Measurements from ENCODE around the gene BTNL3. TPM values are rescaled to one million over a fixed set of nuclear protein-coding genes. Genes with fewer than 3 reads are reported as not detected.

The BTNL3 gene
- total and polyA plus RNA-seq, 2 experiments from 2014 or later = 0.08 TPM; not detected in 1

DNA sequence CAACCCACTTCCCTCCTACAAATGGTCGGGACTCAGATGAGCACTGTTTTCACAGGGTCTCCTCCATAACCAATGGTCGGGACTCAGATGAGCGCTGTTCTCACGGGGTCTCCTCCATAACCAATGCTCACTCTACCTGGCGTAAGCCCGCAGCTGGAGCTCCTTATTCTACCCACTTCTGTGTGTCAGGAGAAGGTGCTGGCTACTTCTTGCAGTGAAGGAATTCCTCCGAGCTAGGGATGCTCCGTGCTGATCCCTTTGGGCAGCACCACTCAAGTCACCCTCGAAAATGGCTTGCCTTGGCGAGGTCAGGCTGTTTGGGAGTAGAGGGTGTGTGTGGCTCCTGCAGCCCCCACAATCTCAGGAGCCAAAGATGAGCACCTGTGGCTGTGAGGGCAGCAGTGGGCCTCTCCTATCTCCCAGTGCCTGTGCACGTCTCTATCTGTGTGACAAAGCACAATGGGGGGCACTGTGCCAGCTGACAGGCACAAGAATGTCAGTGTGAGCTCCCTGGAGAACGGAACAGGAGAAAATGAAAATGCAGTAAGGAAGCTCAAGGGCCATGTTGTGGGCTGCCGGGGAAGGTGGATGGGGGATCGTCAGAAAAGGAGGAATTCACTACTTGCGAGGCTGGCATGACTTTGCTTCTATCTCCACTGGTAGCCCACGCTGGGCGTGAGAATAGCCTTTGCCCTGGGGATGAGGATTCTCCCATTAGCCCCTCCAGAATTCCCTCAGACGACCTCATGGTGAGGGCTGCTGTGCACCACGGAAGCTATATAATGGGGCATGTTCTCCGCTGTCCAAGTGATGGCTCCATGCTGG is 47.6 kb downstream of the BTNL3 start (continued):
- TF ChIP-seq, protein P1, sequence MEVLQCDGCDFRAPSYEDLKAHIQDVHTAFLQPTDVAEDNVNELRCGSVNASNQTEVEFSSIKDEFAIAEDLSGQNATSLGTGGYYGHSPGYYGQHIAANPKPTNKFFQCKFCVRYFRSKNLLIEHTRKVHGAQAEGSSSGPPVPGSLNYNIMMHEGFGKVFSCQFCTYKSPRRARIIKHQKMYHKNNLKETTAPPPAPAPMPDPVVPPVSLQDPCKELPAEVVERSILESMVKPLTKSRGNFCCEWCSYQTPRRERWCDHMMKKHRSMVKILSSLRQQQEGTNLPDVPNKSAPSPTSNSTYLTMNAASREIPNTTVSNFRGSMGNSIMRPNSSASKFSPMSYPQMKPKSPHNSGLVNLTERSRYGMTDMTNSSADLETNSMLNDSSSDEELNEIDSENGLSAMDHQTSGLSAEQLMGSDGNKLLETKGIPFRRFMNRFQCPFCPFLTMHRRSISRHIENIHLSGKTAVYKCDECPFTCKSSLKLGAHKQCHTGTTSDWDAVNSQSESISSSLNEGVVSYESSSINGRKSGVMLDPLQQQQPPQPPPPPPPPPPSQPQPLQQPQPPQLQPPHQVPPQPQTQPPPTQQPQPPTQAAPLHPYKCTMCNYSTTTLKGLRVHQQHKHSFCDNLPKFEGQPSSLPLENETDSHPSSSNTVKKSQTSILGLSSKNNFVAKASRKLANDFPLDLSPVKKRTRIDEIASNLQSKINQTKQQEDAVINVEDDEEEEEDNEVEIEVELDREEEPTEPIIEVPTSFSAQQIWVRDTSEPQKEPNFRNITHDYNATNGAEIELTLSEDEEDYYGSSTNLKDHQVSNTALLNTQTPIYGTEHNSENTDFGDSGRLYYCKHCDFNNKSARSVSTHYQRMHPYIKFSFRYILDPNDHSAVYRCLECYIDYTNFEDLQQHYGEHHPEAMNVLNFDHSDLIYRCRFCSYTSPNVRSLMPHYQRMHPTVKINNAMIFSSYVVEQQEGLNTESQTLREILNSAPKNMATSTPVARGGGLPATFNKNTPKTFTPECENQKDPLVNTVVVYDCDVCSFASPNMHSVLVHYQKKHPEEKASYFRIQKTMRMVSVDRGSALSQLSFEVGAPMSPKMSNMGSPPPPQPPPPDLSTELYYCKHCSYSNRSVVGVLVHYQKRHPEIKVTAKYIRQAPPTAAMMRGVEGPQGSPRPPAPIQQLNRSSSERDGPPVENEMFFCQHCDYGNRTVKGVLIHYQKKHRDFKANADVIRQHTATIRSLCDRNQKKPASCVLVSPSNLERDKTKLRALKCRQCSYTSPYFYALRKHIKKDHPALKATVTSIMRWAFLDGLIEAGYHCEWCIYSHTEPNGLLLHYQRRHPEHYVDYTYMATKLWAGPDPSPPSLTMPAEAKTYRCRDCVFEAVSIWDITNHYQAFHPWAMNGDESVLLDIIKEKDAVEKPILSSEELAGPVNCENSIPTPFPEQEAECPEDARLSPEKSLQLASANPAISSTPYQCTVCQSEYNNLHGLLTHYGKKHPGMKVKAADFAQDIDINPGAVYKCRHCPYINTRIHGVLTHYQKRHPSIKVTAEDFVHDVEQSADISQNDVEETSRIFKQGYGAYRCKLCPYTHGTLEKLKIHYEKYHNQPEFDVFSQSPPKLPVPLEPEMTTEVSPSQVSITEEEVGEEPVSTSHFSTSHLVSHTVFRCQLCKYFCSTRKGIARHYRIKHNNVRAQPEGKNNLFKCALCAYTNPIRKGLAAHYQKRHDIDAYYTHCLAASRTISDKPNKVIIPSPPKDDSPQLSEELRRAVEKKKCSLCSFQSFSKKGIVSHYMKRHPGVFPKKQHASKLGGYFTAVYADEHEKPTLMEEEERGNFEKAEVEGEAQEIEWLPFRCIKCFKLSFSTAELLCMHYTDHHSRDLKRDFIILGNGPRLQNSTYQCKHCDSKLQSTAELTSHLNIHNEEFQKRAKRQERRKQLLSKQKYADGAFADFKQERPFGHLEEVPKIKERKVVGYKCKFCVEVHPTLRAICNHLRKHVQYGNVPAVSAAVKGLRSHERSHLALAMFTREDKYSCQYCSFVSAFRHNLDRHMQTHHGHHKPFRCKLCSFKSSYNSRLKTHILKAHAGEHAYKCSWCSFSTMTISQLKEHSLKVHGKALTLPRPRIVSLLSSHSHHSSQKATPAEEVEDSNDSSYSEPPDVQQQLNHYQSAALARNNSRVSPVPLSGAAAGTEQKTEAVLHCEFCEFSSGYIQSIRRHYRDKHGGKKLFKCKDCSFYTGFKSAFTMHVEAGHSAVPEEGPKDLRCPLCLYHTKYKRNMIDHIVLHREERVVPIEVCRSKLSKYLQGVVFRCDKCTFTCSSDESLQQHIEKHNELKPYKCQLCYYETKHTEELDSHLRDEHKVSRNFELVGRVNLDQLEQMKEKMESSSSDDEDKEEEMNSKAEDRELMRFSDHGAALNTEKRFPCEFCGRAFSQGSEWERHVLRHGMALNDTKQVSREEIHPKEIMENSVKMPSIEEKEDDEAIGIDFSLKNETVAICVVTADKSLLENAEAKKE (CRISPR knock-in tag; IDR thresholded peaks at IDR 0.05) = no peak

DNA sequence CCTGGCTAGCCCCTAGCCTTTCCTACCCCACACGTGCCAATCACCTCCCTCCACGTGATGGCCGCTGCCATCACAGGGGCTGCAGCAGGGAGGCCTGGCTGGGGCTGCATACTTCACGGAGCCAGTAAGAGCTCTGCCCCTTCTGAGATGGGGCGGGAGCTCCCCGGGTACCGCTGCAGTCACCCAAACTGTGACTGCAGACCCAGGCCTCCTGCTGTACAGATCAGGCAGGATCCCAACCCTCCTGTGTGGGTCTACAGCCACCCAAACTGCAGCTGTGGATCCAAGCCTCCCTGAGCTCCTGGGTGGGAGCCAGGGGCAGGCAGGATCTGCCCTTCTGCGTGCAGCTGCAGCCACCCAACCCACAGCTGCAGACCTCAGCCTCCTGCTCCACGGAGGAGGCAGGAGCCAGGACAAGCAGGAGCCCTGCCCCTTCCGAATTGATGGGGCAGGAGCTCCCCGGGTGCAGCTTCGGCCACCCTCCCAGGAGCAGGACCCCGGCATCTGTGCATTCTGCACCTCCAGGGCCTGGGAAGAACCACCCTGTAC is 48.2 kb downstream of the BTNL3 start:
- Histone ChIP-seq H2AFZ (peak overlapping the region; percentile 72), H3F3A (replicated peaks; ENCODE audit: low read depth) (no peaks in the 10 kb centered on the region), H3K79me2 (replicated peaks; ENCODE audit: insufficient read depth) (no peaks in the 10 kb centered on the region; the same call in 1 of the 2 replicates), H3K4me1 (ENCODE audit: insufficient read depth) (no peaks in the 10 kb centered on the region; the same call in 1 of the 2 replicates), H3K36me3 (ENCODE audit: insufficient read depth) (no peaks in the 10 kb centered on the region), H4K20me1 (replicated peaks; ENCODE audit: insufficient read depth) (no peaks in the 10 kb centered on the region), H3K4me2 (no peak overlapping the region), H3K4me3 (no peak overlapping the region), H3K27me3 (ENCODE audit: insufficient read depth) (peaks cover 8% of the 10 kb centered on the region; the same call in 1 of the 2 replicates), H3K27ac (ENCODE audit: low read depth) (no peak overlapping the region), H3K9me2 (ENCODE audit: insufficient read depth) (0 out of 2 replicates have a peak, but pooled peaks cover 4% of the 10 kb centered on the region)
- Mint-ChIP-seq H3K27ac (no peak overlapping the region), H3K4me1 (peaks cover 16% of the 10 kb centered on the region), H3K27me3 (ENCODE audit: insufficient read depth, low read depth, poor library complexity) (peaks cover 7% of the 10 kb centered on the region), H3K36me3 (ENCODE audit: low read depth) (no peaks in the 10 kb centered on the region; the same call in 2 of the 3 replicates), H3K4me3 (no peak overlapping the region), H3K9me3 (peaks cover 5% of the 10 kb centered on the region; the same call in 2 of the 3 replicates)
- no peak for DNase-seq (ENCODE audit: low spot score)
- ATAC-seq = no peak
- TF ChIP-seq POLR2AphosphoS5 (IDR thresholded peaks at IDR 0.05; ENCODE audit: low read depth) = no peak
- no peak for TF ChIP-seq JUNB (IDR thresholded peaks at IDR 0.05; ENCODE audit: unreplicated experiment)
- no peak for TF ChIP-seq ZNF331 (CRISPR knock-in tag; IDR thresholded peaks at IDR 0.05; ENCODE audit: low read depth)
- TF ChIP-seq CREB1 (CRISPR knock-in tag; IDR thresholded peaks at IDR 0.05; ENCODE audit: low read depth) = no peak
- TF ChIP-seq, protein P2, sequence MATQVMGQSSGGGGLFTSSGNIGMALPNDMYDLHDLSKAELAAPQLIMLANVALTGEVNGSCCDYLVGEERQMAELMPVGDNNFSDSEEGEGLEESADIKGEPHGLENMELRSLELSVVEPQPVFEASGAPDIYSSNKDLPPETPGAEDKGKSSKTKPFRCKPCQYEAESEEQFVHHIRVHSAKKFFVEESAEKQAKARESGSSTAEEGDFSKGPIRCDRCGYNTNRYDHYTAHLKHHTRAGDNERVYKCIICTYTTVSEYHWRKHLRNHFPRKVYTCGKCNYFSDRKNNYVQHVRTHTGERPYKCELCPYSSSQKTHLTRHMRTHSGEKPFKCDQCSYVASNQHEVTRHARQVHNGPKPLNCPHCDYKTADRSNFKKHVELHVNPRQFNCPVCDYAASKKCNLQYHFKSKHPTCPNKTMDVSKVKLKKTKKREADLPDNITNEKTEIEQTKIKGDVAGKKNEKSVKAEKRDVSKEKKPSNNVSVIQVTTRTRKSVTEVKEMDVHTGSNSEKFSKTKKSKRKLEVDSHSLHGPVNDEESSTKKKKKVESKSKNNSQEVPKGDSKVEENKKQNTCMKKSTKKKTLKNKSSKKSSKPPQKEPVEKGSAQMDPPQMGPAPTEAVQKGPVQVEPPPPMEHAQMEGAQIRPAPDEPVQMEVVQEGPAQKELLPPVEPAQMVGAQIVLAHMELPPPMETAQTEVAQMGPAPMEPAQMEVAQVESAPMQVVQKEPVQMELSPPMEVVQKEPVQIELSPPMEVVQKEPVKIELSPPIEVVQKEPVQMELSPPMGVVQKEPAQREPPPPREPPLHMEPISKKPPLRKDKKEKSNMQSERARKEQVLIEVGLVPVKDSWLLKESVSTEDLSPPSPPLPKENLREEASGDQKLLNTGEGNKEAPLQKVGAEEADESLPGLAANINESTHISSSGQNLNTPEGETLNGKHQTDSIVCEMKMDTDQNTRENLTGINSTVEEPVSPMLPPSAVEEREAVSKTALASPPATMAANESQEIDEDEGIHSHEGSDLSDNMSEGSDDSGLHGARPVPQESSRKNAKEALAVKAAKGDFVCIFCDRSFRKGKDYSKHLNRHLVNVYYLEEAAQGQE (IDR thresholded peaks at IDR 0.05; ENCODE audit: unreplicated experiment) = no peak
- TF ChIP-seq, protein P3, sequence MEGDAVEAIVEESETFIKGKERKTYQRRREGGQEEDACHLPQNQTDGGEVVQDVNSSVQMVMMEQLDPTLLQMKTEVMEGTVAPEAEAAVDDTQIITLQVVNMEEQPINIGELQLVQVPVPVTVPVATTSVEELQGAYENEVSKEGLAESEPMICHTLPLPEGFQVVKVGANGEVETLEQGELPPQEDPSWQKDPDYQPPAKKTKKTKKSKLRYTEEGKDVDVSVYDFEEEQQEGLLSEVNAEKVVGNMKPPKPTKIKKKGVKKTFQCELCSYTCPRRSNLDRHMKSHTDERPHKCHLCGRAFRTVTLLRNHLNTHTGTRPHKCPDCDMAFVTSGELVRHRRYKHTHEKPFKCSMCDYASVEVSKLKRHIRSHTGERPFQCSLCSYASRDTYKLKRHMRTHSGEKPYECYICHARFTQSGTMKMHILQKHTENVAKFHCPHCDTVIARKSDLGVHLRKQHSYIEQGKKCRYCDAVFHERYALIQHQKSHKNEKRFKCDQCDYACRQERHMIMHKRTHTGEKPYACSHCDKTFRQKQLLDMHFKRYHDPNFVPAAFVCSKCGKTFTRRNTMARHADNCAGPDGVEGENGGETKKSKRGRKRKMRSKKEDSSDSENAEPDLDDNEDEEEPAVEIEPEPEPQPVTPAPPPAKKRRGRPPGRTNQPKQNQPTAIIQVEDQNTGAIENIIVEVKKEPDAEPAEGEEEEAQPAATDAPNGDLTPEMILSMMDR (conservative IDR thresholded peaks at IDR 0.05; ENCODE audit: low read depth in 2 of 2) = no peak
- TF ChIP-seq, protein P4, sequence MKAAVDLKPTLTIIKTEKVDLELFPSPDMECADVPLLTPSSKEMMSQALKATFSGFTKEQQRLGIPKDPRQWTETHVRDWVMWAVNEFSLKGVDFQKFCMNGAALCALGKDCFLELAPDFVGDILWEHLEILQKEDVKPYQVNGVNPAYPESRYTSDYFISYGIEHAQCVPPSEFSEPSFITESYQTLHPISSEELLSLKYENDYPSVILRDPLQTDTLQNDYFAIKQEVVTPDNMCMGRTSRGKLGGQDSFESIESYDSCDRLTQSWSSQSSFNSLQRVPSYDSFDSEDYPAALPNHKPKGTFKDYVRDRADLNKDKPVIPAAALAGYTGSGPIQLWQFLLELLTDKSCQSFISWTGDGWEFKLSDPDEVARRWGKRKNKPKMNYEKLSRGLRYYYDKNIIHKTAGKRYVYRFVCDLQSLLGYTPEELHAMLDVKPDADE (IDR thresholded peaks at IDR 0.05) = no peak
- TF ChIP-seq EZH2 (IDR thresholded peaks at IDR 0.05; ENCODE audit: low read depth, unreplicated experiment) = no peak
- TF ChIP-seq ZNF114 (CRISPR knock-in tag; IDR thresholded peaks at IDR 0.05) = no peak
- no peak for TF ChIP-seq EZH2phosphoT487 (IDR thresholded peaks at IDR 0.05; ENCODE audit: unreplicated experiment)

Data from GM23338 (cell line).